K562 (cell line): Measurements from ENCODE around the gene IQGAP3. TPM values are rescaled to one million over a fixed set of nuclear protein-coding genes. Genes with fewer than 3 reads are reported as not detected.

Experiments used
- CEBPB ChIP-seq: fragments of 450-650 bp; IDR thresholded peaks from 2 replicates; pipeline ENCODE4 v1.6.1; 2016; ENCODE audit warnings: missing genetic modification characterization, missing compliant biosample characterization
- ELF1 ChIP-seq: fragments of 200-800 bp; sonication (Bioruptor generic); IDR thresholded peaks from 2 replicates; pipeline ENCODE4 v1.6.1; 2016; ENCODE audit warnings: missing genetic modification characterization, missing compliant biosample characterization
- JUN ChIP-seq, 2 experiments: sonication (generic) in 1 of 2; formaldehyde crosslinking in 1 of 2; IDR thresholded peaks; 2 replicates each; pipeline versions ENCODE4 v1.6.1 to v1.8.0; 2012 to 2022; ENCODE audit warnings: borderline replicate concordance in 2 of 2, mild to moderate bottlenecking in 2 of 2, improper control_type of control experiment in 1 of 2, low read depth in 1 of 2, low read length in 1 of 2, missing genetic modification reagents in 1 of 2
- MNT ChIP-seq, 2 experiments: fragments of 450-650 bp; conservative IDR thresholded peaks; 2 replicates each; pipeline ENCODE4 v1.6.1; 2017; ENCODE audit warnings: mild to moderate bottlenecking in 2 of 2, moderate library complexity in 2 of 2
- NBN ChIP-seq: fragments of 450-650 bp; IDR thresholded peaks from 2 replicates; pipeline ENCODE4 v1.6.1; 2016; ENCODE audit warnings: low read depth, mild to moderate bottlenecking
- PHB ChIP-seq: fragments of 250-450 bp; sonication (Bioruptor Pico); IDR thresholded peaks from 2 replicates; pipeline ENCODE4 v1.5.0; 2021
- RAD51 ChIP-seq: fragments of 450-650 bp; IDR thresholded peaks from 2 replicates; pipeline ENCODE4 v1.7.1; 2016; ENCODE audit warnings: low read depth, mild to moderate bottlenecking, borderline replicate concordance
- ZBTB34 ChIP-seq: fragments of 250-450 bp; sonication (Bioruptor Pico); IDR thresholded peaks from 2 replicates; pipeline ENCODE4 v1.8.0; 2021; ENCODE audit warnings: mild to moderate bottlenecking, moderate library complexity
- polyA plus RNA-seq, 8 experiments: library from polyadenylated mRNA; depleted of rRNA in 4 of 8; stranded (reverse) in 5 of 8; unstranded in 3 of 8; fragments of >200 nt; fragmentation: Nextera tagmentation in 2 of 8; fragmentation: Illumina TruSeq in 1 of 8; extraction: Ambion mirVana in 2 of 8; extraction: Trizol in 1 of 8; gene quantifications; 2 replicates each; pipeline versions ENCODE4 v1.2.1 to v1.2.3, GENCODE V29; 2011 to 2014; ENCODE audit warnings: inconsistent platforms in 1 of 8, missing spikeins in 1 of 8
- total RNA-seq, 7 experiments: library from RNA; depleted of rRNA in 6 of 7; stranded (reverse); fragments of >200 nt in 6 of 7; fragmentation: Illumina TruSeq in 2 of 7; extraction: Trizol in 2 of 7; gene quantifications; 2 replicates each; pipeline versions ENCODE4 v1.2.1 to v1.2.3, GENCODE V29; 2011 to 2021; ENCODE audit warnings: low replicate concordance in 1 of 7
- TF ChIP-seq, protein P1 (sequence below): fragments of 450-650 bp; IDR thresholded peaks from 2 replicates; pipeline ENCODE4 v1.6.1; 2016; ENCODE audit warnings: mild to moderate bottlenecking, moderate library complexity
- TF ChIP-seq, protein P2 (sequence below): fragments of 250-450 bp; sonication (Bioruptor Pico); IDR thresholded peaks from 2 replicates; pipeline ENCODE4 v1.5.1; 2021; ENCODE audit warnings: mild to moderate bottlenecking

IQGAP3 gene
- total and polyA plus RNA-seq, 9 of the 15 experiments (the other 6 are each of a cell fraction or from before 2014, with no cell fraction given) = 1.4 to 16.6 (median 11.9) TPM

GRCh38 chr1:156571919-156572662 lies at the start of gene IQGAP3 (continued):
- TF ChIP-seq JUN (IDR thresholded peaks at IDR 0.05; ENCODE audit: borderline replicate concordance, low read depth, low read length) (0 out of 2 replicates have a peak, but pooled peaks have one; percentile 34), JUN (CRISPR knock-in tag; IDR thresholded peaks at IDR 0.05; ENCODE audit: borderline replicate concordance) (no peak), NBN (no peak), ZBTB34 (no peak), CEBPB (tag) (no peak), RAD51 (no peak), PHB (no peak), MNT (conservative IDR thresholded peaks at IDR 0.05) (peak; percentile 65 to 89), ELF1 (peak; percentile 81)
- TF ChIP-seq, protein P1, sequence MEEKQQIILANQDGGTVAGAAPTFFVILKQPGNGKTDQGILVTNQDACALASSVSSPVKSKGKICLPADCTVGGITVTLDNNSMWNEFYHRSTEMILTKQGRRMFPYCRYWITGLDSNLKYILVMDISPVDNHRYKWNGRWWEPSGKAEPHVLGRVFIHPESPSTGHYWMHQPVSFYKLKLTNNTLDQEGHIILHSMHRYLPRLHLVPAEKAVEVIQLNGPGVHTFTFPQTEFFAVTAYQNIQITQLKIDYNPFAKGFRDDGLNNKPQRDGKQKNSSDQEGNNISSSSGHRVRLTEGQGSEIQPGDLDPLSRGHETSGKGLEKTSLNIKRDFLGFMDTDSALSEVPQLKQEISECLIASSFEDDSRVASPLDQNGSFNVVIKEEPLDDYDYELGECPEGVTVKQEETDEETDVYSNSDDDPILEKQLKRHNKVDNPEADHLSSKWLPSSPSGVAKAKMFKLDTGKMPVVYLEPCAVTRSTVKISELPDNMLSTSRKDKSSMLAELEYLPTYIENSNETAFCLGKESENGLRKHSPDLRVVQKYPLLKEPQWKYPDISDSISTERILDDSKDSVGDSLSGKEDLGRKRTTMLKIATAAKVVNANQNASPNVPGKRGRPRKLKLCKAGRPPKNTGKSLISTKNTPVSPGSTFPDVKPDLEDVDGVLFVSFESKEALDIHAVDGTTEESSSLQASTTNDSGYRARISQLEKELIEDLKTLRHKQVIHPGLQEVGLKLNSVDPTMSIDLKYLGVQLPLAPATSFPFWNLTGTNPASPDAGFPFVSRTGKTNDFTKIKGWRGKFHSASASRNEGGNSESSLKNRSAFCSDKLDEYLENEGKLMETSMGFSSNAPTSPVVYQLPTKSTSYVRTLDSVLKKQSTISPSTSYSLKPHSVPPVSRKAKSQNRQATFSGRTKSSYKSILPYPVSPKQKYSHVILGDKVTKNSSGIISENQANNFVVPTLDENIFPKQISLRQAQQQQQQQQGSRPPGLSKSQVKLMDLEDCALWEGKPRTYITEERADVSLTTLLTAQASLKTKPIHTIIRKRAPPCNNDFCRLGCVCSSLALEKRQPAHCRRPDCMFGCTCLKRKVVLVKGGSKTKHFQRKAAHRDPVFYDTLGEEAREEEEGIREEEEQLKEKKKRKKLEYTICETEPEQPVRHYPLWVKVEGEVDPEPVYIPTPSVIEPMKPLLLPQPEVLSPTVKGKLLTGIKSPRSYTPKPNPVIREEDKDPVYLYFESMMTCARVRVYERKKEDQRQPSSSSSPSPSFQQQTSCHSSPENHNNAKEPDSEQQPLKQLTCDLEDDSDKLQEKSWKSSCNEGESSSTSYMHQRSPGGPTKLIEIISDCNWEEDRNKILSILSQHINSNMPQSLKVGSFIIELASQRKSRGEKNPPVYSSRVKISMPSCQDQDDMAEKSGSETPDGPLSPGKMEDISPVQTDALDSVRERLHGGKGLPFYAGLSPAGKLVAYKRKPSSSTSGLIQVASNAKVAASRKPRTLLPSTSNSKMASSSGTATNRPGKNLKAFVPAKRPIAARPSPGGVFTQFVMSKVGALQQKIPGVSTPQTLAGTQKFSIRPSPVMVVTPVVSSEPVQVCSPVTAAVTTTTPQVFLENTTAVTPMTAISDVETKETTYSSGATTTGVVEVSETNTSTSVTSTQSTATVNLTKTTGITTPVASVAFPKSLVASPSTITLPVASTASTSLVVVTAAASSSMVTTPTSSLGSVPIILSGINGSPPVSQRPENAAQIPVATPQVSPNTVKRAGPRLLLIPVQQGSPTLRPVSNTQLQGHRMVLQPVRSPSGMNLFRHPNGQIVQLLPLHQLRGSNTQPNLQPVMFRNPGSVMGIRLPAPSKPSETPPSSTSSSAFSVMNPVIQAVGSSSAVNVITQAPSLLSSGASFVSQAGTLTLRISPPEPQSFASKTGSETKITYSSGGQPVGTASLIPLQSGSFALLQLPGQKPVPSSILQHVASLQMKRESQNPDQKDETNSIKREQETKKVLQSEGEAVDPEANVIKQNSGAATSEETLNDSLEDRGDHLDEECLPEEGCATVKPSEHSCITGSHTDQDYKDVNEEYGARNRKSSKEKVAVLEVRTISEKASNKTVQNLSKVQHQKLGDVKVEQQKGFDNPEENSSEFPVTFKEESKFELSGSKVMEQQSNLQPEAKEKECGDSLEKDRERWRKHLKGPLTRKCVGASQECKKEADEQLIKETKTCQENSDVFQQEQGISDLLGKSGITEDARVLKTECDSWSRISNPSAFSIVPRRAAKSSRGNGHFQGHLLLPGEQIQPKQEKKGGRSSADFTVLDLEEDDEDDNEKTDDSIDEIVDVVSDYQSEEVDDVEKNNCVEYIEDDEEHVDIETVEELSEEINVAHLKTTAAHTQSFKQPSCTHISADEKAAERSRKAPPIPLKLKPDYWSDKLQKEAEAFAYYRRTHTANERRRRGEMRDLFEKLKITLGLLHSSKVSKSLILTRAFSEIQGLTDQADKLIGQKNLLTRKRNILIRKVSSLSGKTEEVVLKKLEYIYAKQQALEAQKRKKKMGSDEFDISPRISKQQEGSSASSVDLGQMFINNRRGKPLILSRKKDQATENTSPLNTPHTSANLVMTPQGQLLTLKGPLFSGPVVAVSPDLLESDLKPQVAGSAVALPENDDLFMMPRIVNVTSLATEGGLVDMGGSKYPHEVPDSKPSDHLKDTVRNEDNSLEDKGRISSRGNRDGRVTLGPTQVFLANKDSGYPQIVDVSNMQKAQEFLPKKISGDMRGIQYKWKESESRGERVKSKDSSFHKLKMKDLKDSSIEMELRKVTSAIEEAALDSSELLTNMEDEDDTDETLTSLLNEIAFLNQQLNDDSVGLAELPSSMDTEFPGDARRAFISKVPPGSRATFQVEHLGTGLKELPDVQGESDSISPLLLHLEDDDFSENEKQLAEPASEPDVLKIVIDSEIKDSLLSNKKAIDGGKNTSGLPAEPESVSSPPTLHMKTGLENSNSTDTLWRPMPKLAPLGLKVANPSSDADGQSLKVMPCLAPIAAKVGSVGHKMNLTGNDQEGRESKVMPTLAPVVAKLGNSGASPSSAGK = no peak
- TF ChIP-seq, protein P2, sequence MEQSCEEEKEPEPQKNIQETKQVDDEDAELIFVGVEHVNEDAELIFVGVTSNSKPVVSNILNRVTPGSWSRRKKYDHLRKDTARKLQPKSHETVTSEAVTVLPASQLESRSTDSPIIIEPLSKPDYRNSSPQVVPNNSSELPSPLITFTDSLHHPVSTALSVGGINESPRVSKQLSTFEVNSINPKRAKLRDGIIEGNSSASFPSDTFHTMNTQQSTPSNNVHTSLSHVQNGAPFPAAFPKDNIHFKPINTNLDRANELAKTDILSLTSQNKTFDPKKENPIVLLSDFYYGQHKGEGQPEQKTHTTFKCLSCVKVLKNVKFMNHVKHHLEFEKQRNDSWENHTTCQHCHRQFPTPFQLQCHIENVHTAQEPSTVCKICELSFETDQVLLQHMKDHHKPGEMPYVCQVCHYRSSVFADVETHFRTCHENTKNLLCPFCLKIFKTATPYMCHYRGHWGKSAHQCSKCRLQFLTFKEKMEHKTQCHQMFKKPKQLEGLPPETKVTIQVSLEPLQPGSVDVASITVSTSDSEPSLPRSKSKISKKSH (CRISPR knock-in tag) = no peak
